ELF-1 (cell line): ENCODE data around the gene PRDM15.
A peak's percentile ranks its signal among the peaks of the same experiment; 100 is the strongest.

Experiments
- DNase-seq: peaks from one replicate; pipeline ENCODE4 v3.0.0-alpha.2; 2016; ENCODE audit warnings: low read depth, low spot score

Gene PRDM15

DNA sequence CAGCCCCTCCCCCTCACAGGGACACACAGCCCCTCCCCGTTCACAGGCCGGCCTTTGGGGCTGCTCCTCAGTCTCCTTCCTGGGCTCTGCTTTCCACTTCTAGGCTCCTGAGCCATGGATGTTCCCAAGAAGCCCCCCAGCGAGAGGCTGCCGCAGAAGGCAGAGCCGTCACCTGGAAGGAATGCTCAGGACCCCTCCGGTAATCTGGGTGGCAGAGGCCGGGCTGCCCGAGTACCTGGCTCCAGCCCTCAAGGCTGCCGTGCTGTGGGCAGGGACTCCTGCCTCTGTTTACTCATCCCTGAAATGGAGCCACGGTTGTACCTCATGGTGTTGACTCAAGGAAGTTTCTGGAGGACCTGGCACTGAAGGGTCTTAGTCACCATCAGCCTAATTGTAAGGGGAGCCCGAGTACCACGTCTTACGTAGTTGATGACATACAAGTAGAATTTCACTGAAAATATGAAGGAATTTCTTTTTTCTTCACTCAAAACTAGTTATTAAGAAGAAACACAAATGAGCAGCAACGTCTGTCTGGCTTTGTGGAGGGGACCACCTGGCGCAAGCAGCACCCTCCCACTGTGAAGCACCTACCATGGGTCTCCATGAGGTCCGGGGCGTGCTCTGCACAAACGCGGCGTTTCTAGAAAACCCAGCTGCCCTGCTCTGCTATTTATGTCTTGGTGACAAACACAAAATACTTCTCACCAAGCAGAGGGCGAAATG is 33.7 kb downstream of the PRDM15 start:
- no peak for DNase-seq

DNA sequence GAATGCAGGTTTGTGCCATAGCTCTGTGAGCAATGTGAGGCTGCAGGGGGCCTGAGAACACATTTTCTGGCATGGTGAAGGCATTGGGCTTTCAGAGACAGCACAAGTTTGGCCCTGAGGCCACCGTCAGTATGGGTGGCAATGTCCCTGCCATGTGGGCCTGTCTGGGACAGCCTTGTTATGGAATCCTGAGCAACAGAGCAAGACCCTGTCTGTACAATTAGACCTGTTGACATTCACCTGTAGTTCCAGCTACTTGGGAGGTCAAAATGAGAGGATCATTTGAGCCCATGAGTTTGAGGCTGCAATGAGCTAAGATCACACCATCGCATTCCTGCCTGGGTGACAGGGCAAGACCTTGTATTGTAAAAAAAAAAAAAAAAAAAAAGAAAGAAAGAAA is 35.6 kb downstream of the PRDM15 start:
- no peak for DNase-seq

DNA sequence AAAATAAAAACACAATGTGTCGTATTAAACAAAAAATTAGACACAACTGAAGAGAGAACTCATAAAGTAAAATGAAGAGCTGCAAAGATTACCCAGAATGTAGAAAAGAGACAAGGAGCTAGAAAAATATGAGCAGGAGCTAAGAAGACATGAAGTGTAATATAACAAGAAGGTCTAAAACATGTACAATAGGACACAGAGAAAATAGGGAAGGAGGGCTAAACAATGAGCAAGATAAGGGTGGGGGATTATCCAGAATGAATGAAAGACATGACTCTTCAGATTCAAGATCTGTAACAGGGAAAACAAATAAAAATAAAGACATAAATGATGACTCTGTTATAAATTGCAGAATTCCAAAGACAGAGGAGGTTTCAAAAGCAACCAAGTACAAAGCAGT is 38.3 kb downstream of the PRDM15 start:
- no peak for DNase-seq

DNA sequence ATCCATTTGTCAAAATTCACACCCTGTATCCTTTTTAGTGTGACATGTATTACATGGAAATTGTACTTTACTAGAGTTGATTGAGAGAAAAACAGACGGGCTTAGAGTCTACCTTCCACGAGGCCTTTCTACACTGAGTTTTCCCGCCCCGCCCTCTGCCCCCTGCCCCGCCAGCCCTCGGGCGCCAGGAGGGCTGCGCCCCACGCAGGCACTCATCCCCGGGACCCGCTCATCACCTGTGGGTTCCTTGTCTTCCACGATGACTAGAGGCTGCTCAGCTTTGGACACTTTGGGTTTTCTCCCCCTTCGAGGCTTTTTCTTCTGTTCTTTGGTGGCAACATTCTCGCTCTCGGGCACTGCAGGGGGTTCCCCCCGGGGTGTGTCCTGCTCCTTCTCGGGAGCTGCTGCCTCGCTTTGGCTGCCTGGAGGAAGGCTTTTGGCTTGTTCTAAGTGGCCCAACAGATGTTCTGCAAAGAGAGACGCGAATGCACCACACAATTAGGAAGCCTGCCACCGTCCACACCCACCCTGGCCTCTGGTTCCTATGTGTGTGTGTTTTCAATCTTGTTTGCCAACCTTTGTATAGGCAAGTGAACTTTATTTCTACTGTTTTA is 39.6 kb downstream of the PRDM15 start:
- peak; percentile 19 for DNase-seq

DNA sequence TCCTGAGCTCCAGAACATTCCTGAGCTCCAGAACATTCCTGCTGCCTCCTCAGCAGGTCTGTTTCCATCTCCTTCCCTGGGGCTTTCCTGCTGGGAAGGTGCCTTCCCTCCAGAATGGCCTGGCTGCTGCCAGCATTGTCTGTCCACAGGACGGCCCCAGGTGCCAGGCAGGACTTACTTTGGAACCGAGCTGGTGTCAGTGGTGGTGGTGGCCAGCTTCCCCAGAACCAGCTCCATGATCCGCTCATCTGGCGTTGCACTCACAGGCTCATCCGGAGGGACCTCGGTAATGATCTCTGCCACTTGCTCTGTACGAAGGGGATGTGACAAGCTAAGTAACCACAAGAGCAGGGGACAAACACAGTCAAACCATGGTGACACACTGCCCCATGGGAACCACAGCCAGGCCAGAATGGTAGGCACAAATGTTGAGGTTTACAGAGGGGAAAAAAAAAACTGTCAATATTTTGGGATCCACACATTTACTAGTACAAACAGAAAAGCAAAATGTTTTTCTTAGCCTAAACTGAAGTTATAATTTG is 41.3 kb downstream of the PRDM15 start:
- no peak for DNase-seq

DNA sequence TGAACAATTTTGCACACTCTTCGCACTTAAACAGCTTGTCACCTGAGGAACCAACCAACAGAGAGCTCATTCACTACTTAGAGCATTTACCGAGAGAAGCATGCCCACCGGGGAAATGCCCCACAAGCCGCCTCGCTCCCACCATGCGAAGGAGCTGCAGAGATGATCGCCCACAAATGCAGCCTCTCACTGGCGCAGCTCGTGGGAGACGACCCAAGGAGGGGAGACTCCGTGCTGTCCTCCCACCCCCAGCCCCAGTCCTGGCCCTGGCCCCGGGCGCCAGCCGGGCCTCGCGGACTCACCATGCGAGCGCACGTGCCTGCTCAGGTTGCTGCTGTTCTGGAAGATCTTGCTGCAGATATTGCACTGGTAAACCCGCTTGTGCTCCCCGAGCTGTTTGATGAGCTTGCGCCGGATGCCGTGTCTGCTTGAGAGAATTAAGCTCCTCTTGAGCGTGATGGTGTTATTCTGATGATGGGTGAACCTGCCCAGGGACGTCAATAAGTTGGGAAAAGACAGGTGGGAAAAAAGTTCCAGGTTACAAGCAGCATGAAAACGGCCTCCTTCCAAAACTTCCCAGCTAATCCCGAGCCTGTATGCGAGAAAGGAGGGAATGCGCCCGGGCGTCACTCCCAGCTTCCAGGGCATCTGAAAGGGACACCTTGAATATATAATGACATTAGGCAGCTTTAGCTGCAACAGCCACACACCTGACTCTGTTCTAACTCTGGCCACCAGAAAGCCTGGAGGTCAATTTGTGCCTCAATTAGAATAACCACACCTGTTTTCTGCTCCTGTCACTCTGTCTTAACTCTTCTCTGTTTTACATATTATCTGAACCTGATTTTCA is 42.8 kb downstream of the PRDM15 start:
- DNase-seq, result peak; percentile 22

DNA sequence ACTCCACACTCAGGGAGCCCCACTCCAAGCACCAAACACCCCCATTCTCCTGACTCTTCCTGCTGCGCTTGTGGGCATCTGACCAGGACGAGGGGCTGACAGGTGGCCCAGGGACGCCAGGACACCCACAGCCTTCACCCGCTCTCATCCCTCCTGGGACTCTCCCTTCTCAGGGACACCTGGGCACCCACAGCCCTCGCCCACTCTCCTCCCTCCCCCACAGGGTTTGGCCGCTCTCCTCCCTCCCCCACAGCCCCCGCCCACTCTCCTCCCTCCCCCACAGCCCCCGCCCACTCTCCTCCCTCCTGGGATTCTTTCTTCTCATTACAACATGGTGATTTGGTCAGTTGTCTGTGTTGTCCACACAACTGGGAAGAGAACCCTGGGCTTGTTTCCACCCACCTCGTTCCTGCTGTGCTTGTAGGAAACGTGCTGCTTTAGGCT is 43.4 kb downstream of the PRDM15 start:
- no peak for DNase-seq

DNA sequence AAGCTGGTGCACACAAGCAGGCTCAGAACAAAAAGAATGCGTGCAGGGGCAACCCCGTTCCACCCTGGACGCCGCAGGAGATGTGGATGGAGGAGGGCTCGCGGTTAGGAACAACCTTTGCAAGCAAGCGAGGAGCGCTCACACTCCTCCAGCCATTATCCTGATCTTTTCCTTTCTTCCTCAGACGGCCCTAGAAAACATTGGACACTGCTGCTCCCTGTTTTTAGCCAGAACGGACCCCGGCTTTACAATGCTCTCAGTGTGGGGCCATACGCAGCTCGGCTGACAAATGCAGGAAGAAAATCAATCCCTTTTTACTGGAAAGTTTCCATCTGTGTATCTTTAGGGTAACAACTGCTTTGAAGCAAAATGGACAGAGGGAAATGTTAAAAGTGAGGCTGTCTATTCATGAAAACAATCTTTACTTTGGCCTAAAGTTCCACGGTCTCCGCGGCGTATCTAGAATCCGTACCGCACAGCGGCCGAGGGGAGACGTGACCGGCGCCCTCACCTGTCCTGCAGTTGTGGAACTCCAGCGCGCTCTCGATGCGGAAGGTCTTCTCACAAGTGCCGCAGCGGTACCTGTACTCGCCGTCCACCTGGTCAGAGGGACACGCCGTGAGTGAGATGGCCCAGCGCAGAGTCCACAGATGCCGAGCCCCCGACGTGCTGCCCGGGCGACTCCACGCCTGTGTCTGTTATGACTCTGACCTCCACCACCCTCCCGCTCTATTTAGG is 44.0 kb downstream of the PRDM15 start:
- DNase-seq, result no peak

DNA sequence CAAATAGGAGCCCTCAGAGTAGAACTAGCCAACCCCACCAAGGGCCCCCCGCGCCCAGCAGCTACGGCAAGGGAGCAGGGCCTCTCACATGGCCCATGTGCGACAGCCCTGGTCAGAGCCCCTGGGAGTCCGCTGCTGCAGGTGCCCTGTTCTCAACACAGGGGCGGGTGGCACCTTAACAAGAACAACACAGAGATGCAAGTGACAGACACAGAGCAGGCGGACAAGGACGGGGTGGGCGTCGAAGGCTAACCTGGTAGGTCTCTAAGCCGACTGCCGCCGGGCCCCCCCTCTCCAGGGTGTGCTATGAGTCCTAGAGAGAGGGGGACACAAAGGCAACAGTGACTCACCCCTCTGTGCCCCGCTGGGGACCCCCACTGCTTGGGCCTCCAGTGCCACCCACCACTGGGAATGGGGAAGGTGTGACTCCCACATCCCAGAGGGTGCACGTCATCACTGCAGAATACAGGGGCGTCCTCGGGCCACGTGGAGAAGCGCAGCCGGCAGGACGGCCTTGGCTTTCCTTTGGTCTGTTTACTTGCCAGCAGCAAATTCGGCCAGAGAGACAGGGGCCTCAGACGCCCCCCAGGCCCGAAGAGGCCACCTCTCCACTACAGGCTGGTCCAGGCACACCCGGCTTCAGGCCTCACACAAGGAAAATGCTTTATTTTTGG is 44.8 kb downstream of the PRDM15 start:
- no peak for DNase-seq

DNA sequence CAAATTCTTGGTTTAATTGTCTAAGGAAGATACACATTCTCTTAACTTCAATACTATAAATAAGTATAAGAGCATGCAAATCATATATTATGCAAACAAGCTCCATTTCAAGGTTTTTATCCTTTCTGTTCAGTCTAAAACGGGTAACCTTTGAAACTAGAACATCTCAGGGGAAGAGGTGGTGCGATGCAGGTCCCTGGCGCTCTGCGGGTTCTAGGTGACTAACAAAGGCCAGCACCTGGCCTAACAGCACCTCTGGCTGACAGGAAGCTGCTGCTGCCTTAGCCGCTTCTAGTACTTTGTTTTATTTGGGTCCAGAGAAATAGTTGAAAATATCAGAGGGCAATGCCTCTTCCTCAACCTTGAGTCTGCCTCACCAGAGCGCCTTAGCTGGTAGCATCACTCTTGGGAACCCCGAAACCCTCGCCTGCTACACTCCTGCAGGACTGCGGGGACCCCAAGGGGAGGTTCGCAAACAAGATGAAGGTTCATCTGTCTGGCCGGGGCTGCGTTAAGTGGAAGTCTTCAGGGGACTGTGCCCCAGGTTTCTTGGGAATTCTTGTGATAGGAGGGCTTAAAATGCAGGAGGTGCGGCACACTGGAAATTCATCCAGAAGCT is 45.5 kb downstream of the PRDM15 start:
- no peak for DNase-seq

DNA sequence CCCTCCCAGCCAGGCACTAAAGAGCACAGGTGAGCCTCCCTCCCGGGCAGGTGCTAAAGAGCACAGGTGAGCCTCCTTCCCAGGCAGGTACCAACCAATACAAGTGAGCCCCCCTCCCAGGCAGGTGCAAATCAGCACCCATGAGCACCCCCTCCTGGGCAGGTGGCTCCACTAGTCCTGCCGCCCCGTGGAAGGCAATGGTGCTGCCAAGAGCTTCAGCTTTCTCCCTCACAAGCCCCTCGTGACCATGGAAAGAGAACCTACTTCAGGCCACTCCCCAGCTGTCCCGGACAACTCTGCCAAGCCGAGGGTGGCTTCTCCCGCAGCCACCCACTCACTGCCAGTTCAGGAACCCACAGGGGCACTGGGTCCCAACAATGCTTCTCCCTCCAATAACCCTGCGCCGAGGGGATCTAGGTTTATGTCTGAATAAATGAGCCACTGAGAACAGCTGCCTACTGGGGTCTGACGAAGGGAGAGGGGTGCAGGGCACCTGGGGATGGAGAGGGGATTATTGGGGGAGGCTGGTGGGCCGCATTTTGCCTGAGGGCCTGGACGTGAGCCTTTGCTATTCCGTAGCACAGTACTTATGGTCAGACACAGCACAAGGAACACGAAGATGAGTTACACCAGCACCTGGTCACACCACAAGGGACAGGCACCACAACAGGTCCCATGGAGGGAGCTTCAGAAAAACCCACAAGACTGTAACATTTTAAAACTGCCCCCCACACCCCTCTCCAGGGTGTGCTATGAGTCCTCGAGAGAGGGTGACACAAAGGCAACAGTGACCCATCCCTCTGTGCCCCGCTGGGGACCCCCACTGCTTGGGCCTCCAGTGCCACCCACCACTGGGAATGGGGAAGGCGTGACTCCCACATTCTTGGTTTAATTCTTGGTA is 46.3 kb downstream of the PRDM15 start:
- no peak for DNase-seq

DNA sequence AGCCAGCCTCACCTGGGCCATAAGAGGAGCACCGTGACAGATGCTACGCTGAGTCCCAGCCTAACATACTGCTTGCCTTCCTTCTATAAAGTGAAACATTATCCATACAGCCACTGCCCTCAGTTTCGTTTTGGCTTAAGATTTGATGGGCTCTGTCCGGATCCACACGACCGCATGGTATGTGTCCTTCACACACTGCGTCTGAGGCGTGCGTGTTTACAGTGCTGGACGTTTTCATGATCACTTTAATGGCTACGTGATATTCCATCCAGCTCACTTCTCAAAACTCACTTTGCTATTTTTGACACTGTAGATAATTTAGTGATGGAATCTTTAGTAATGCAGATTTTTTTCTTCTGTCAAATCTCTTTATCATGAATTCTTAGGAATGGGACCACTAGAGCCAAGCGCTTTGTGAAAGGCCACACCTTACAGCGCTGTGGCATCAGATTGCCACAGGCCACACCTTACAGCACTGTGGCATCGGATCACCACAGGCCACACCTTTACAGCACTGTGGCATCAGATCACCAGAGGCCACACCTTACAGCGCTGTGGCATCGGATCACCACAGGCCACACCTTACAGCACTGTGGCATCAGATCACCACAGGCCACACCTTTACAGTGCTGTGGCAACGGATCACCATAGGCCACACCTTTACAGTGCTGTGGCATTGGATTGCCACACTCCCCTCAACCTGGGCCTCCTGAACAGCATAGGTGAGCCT is 47.1 kb downstream of the PRDM15 start:
- no peak for DNase-seq

DNA sequence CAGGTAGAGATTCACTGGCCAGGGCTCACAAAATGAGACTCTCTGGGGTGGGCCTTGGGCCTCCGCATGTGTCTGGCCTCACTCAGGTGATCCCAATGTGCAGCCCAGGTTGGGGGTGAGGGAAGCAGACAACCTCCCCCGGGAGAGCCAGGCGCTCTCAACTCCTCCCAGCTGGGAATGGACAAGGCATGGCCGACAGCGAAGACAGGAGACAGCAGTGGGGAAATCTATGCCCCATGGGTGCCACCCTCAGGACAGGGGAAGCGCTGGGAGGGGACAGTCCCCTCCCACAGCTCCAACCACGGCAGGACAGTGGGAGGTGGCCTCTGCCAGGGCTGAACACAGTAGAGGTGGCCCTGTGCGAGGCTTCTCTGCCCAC is 47.7 kb downstream of the PRDM15 start:
- DNase-seq, result no peak

DNA sequence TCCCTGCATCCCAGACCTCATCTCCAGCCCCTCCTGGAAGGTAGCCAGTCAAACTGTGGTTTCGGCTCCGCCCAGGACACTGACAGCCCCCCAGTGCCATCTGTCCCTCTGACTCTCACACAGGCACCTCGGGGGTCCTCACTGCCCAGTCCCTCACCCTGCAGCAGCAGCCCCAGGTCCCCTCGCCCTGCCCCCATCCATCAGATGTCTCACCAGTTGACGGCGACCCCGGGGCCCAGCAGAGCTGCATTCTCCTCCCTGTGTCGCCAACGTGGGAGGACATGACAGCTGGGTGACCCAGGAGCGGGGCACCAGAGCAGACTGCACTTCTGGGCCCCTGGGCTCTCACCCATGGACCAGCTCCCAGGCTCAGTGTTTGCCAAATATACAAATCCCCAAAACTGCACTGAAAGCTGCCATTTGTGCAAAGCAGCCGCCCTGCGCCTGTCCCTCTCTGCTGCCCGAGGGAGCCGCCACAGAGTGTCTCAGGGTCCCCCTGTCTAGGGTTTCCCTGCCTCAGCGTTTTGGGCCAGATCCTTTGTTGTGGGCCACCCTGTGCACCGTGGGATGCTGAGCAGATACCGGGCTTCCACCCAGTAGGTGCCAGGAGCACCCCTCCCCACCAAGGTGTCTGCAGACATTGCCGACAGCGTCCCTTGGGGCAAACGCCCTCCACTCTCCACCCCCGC is 48.2 kb downstream of the PRDM15 start:
- no peak for DNase-seq

DNA sequence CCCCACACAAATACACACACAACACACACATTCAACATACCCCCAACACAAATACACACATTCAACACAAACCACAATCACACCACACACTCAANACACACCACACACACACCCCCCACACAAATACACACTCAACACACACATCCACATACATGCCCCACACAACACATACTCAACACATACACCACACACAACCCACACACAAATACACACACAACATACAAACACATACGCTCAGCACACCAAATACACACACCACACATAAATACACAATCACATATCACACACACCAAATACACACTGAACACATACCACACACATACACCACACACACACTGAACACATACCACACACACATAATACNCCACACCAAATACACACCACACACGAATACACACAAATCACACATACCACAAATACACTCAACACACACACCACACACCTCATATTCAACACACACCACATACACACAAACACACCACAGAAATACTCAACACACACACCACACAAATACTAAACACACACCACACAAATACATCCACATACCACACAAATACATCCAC is 48.9 kb downstream of the PRDM15 start:
- DNase-seq, result no peak

DNA sequence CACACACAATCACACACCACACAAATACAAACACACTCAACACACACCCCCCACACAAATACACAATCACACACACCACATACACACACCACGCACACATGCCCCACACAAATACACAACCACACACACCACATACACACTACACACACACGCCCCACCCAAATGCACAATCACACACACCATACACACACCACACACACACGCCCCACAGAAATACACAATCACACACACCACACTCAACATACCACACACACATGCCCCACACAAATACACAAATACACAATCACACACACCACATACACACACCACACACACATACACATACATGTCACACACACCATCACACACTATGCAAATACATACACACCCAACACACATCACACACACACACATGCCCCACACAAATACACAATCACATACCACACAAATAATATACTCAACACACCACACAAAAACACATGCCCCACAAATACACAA is 50.2 kb downstream of the PRDM15 start:
- no peak for DNase-seq

DNA sequence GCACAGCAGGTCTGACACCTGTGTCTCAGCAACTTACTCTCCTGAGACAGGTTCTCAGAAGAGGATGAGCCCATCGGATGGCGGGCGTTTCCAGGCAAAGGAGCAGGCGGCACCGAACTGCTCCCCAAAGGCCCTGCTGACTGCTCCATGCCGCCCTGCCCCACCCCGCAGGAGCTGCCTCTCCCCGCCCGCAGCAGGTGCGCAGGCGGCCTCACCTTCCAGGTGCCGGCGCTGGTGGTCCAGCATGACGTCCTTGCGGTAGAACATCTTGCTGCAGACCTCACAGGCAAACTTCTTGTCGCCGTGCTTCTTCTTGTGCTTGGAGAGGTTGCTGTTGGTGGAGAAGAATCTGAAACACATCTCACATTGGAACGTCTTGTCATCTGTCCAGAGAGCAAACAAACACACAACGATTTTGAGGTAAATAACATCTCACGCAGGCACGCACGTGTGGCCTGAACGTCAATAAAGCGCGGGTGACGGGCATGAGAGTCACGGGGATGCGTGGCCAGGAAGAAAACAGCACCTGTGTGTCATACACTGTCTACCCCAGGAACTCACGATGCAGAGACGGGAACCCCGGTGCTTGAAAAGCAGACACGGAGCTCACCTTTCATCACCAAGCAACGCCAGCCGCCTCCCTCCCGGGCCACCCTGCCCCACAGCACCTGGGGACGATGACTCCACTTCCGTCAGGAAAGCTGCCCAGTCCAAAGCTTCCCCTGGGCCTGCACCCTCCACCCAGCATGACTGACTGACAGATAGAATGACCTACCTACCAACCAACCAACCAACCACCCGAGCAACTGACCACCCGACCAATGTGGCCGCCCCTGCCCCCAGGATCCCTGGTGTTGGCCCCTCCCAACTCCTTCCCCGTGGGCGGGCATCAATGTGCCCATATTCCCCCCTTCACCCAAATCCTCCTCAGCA is 50.9 kb downstream of the PRDM15 start:
- DNase-seq, result no peak
